Osteoblast (primary cell): ENCODE measurements around the gene REEP3. TPM values are rescaled to one million over a fixed set of nuclear protein-coding genes. Genes with fewer than 3 reads are reported as not detected.

Source experiments
- DNase-seq: peaks from one replicate; pipeline ENCODE4 v3.0.0; 2011; ENCODE audit warnings: low spot score, mixed read lengths; ENCODE audit not compliant: insufficient read length; ENCODE audit errors: missing footprints
- H2AFZ ChIP-seq: 2 replicates; pipeline ENCODE4 v1.6.0; 2011; ENCODE audit warnings: mild to moderate bottlenecking, low read length
- H3K27ac ChIP-seq: 2 replicates; pipeline ENCODE4 v1.5.1; 2011; ENCODE audit warnings: mild to moderate bottlenecking, low read depth, low read length, moderate library complexity
- H3K27me3 ChIP-seq: 2 replicates; pipeline ENCODE4 v1.6.0; 2012; ENCODE audit warnings: mild to moderate bottlenecking, control low read depth, inconsistent platforms, low read length, moderate library complexity; ENCODE audit not compliant: insufficient read depth
- H3K36me3 ChIP-seq: 2 replicates; pipeline ENCODE4 v1.5.1; 2011; ENCODE audit warnings: mild to moderate bottlenecking, low read length, control low read depth, moderate library complexity; ENCODE audit not compliant: insufficient read depth
- H3K4me1 ChIP-seq: 2 replicates; pipeline ENCODE4 v1.5.1; 2011; ENCODE audit warnings: mild to moderate bottlenecking, low read length, control low read depth, moderate library complexity; ENCODE audit not compliant: insufficient read depth
- H3K4me2 ChIP-seq: 2 replicates; pipeline ENCODE4 v1.6.0; 2011; ENCODE audit warnings: mild to moderate bottlenecking, low read length; ENCODE audit not compliant: insufficient read depth
- H3K4me3 ChIP-seq: fragments of 200-600 bp; sonication (generic); 3 replicates; pipeline ENCODE4 v1.5.1; 2012; ENCODE audit warnings: mild to moderate bottlenecking, low read length, inconsistent platforms; ENCODE audit not compliant: insufficient read depth
- H3K79me2 ChIP-seq: 2 replicates; pipeline ENCODE4 v1.6.0; 2012; ENCODE audit warnings: mild to moderate bottlenecking, low read length, control low read depth, inconsistent platforms; ENCODE audit not compliant: insufficient read depth
- H3K9me3 ChIP-seq: 2 replicates; pipeline ENCODE4 v1.5.1; 2011; ENCODE audit warnings: low read depth, low read length, control low read depth
- H4K20me1 ChIP-seq: 2 replicates; pipeline ENCODE4 v1.6.0; 2012; ENCODE audit warnings: mild to moderate bottlenecking, low read length, control low read depth; ENCODE audit not compliant: insufficient read depth
- CTCF ChIP-seq: IDR thresholded peaks from 2 replicates; pipeline ENCODE4 v1.5.1; 2011; ENCODE audit warnings: mild to moderate bottlenecking, low read depth, low read length, moderate library complexity; ENCODE audit errors: extremely low read depth
- total RNA-seq: library from RNA; depleted of rRNA; stranded (reverse); fragments of >200 nt; gene quantifications from 2 replicates; pipeline ENCODE4 v1.2.3, GENCODE V29; 2012

The REEP3 gene
- total RNA-seq, 1 donor, result 71.3 TPM

DNA sequence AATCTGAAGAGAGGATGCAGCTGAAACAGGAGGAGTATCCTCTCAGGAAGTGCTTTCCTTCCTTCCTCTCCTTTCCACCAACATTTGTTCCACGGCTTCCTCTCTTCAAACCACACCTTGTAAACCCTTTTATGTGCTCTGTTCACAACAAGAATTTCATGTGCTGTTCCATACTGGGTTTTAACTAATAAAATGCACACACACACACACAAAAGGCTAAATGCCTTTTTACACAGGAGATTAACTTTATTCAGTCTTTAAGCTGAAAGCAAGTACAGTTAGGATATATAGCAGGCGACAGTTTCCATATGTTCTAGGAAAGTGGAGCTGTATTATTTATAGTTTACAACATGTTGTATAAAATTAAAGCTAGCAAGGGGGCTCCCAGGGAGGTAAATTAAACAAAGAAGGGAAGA lies 106.7 kb downstream of the REEP3 start:
- no peak for DNase-seq
- H3K4me1 ChIP-seq, result peaks cover 33% of the 10 kb centered on the region
- H3K9me3 ChIP-seq, result no peaks in the 10 kb centered on the region
- H3K4me2 ChIP-seq, result peak overlapping the region; percentile 85
- no peak for TF ChIP-seq CTCF
- no peaks in the 10 kb centered on the region for H4K20me1 ChIP-seq
- H3K4me3 ChIP-seq, result no peak overlapping the region
- peak overlapping the region; percentile 60 for H2AFZ ChIP-seq
- no peaks in the 10 kb centered on the region for H3K79me2 ChIP-seq
- peak overlapping the region; percentile 97 for H3K27ac ChIP-seq
- H3K27me3 ChIP-seq, result no peaks in the 10 kb centered on the region
- no peaks in the 10 kb centered on the region for H3K36me3 ChIP-seq

GRCh38 chr10:63628526-63629362 lies 107.5 kb downstream of the REEP3 start:
- Histone ChIP-seq H3K4me2 (peak overlapping the region; percentile 85), H3K27ac (peak overlapping the region; percentile 97), H2AFZ (peak overlapping the region; percentile 80), H3K27me3 (no peaks in the 10 kb centered on the region), H4K20me1 (no peaks in the 10 kb centered on the region), H3K9me3 (no peaks in the 10 kb centered on the region), H3K4me1 (peaks cover 33% of the 10 kb centered on the region), H3K4me3 (peak overlapping the region; percentile 80), H3K79me2 (no peaks in the 10 kb centered on the region), H3K36me3 (no peaks in the 10 kb centered on the region)
- DNase-seq, result peak; percentile 55
- no peak for TF ChIP-seq CTCF

GRCh38 chr10:63629363-63630084 lies 108.3 kb downstream of the REEP3 start:
- H3K27ac ChIP-seq, result peak overlapping the region; percentile 97
- TF ChIP-seq CTCF, result peak; percentile 96
- DNase-seq, result peak; percentile 90

More at GRCh38 chr10:63629363-63630084, 108.3 kb downstream of the REEP3 start:
- Histone ChIP-seq H3K9me3 (no peaks in the 10 kb centered on the region), H3K27me3 (no peaks in the 10 kb centered on the region), H4K20me1 (no peaks in the 10 kb centered on the region), H3K4me3 (peak overlapping the region; percentile 80), H3K36me3 (no peaks in the 10 kb centered on the region), H3K4me1 (peaks cover 33% of the 10 kb centered on the region), H2AFZ (peak overlapping the region; percentile 87), H3K4me2 (peak overlapping the region; percentile 85), H3K79me2 (no peaks in the 10 kb centered on the region)
